DLD1 (cell line): ENCODE results near the gene CAPNS1.

Source experiments
- in situ Hi-C: cut with HindIII; loops from 2 replicates; pipeline ENCODE4 v1.10.0; 2017; ENCODE audit warnings: low sequenced_read_pairs

The CAPNS1 gene

DNA sequence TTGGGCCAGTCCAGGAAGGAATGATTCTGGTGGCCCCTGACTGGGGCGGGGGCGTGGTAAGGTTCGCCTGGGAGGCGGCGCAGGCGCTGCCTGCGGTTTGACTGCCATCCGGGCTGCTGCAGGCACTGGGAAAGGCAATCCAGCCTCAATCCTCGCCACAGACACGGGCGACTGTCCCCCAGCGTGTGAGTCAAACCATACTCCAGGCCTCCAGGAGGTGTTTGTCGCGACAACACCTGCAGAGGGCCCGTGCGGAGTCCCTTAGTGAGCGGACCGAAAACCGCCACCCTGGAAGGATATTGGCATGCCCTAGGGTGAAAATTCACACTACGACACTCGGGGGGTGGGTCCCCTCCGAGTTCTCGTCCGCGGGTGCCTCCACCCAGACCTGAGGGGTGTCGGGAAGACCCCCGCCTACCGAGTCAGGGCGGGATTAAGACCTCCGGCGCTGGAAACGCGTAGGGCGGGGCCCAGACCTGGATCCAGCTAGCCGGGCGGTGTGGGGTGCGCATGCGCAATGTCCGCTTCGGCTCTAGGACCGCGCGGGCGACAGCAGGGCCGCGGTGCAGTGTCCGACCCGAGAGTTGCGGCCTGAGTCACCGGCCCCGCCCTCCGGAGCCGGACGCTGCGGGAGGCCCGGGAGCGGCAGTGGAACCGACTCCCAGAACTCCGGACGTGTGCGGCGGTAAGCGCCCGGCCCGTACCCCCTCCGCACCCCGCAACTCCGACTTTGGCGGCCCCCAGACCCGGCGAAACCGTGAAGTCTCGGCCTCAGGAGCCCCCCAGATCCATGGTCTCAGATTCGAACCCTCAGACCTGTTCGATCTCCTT lies at the start of gene CAPNS1:
TSS of gene CAPNS1 (plus strand) at position 594 of the 831 bp plus-strand sequence. CDS start 946 bp downstream, outside the sequence.
- in situ Hi-C loops: no loop called here

DNA sequence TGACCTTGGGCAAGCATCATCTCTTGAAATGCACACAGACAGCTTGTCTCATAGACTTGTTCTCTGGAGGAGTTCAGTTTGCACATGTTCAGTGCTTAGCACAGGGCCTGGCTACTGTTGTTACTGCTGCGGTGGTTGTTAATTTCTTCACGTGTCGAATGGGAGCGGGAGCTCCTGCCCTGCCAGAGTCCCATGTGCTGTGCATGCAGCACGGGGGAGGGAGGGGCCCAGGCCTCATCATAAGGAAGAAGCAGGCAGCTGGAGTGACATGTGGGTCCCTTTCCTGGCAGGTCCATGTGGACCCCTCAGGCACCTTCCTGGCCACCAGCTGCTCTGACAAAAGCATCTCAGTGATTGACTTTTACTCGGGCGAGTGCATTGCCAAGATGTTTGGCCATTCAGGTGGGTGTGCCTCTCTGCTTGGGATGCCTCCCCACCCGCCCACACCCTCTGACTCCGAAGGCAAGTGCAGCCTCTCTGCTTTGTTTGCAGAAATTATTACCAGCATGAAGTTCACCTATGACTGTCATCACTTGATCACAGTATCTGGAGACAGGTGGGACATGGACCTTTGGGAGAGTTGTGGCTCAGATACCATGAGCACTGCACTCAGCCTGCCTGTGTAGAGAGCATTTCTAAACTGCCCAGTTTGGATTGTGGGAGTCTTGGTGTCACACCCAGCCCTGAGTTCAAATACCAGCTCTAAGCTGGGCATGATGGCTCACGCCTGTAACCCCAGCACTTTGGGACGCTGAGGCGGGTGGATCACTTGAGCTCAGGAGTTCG lies 48.8 kb upstream of the CAPNS1 start:
- in situ Hi-C loops: no loop called here

DNA sequence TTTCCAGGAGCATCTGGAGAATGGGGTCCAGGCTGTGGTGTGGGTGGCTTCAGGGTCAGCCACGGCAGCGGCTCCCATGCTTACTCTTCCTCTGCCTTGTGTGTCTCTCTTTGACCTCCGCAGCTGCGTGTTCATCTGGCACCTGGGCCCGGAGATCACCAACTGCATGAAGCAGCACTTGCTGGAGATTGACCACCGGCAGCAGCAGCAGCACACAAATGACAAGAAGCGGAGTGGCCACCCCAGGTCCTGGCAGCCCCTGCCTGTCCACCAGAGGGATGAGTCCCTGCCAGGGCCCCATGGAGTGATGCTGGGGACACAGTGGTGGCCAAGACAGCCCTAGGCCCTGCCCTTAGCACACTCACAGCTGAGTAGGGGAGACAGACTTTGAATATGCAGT lies 47.3 kb upstream of the CAPNS1 start:
- in situ Hi-C loops: no loop called here

DNA sequence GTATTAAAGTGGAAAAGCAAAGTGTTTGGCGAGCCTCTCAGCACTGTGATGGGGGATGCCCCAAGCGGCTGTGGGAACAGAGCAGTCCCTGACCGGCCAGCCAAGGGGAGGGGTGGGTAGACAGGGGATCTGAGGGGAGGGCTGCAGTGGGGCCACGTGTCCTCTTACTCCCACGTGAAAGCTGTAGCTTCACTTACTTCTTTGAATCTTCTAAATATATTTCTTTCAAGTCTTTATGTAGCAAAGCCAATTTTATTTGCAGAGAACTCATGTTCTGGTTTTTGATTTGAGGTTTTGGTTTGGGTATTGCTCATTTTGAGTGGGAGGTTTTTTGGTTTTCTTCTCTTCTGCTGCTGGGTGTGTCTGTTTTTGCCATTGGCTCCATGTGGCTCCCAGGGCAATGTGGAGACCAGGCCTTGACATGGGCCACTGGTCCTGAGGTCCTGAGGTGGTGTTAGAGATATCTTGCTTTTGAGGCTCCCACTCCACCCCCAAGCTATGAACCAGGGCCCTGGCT lies 46.7 kb upstream of the CAPNS1 start:
- in situ Hi-C loops: no loop called here

DNA sequence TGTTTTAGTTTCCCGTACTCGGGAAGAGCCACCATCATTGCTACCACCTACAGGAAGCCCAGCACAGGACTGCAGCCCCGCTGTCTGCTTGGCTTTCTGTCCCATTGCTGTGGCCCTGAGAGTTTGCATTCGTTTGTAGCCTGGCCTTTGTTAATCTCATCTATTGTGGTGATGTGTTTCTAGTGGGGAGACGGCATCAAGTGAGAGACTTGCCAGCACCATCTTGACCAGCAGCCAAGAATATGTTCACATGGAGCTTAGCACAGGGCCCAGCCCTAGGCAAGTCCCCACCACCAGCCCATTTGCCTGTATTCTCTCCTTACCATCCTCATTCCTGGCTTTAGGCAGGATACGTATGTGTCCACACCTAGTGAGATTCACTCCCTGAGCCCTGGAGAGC lies 46.2 kb upstream of the CAPNS1 start:
- in situ Hi-C loops: no loop called here

DNA sequence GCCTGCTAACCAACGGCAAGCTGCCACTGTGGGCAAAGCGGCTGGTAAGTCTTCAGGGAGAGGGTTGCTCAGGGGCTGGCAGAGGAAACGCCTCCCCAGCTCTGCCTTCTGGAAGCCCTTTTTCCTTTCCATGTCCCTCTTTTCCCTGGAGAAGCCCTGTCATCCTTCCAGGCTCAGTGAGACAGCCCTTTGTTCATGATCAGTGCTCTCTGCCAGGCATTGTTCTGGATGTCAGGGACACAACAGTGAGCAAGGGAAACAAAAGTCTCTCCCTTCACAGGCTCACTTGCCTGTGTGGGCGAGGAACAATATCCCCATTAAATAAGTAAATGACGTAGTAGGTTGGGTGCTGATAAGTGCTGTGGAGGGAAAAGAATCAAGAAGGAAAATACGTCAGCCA lies 42.8 kb upstream of the CAPNS1 start:
- in situ Hi-C loops: no loop called here

DNA sequence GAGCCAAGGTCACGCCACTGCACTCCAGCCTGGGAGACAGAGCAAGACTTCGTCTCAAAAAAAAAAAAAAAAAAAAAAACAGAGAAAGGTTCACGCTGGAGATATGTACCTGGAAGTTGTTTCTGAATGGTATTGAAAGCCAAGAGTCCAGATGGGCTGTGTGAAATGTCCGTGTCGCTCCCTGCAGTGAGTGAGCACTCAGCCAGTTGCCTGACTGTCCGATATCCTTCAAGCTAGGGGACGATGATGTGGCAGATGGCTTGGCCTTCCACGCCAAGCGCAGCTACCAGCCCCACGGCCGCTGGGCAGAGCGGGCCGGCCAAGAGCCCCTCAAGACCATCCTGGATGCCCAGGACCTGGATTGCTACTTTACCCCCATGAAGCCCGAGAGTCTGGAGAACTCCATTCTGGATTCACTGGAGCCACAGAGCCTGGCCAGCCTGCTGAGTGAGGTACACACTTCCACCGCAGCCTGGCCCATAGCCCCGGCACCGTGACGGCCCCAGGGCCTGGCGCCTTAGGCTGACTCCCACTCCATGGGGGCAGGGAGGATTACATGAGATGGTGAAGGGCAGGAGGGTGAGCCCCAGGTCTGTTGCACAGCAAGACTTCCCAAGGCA lies 40.6 kb upstream of the CAPNS1 start:
- in situ Hi-C loops: no loop called here

DNA sequence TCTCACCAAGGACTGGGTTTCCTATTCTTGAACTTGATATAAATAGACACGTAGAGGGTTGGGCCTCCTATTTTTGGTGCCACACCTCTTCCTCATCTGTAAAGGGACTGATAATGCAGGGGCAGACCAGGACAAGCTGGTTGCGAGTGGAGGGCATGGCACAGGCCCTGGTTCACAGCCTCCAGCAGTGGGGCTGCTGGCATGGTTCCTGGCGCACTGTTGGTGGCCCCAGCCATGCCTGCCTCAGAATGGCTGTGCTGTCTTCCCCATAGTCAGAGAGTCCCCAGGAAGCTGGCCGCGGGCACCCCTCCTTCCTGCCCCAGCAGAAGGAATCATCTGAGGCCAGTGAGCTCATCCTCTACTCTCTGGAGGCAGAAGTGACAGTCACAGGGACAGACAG lies 39.4 kb upstream of the CAPNS1 start:
- in situ Hi-C loops: no loop called here

DNA sequence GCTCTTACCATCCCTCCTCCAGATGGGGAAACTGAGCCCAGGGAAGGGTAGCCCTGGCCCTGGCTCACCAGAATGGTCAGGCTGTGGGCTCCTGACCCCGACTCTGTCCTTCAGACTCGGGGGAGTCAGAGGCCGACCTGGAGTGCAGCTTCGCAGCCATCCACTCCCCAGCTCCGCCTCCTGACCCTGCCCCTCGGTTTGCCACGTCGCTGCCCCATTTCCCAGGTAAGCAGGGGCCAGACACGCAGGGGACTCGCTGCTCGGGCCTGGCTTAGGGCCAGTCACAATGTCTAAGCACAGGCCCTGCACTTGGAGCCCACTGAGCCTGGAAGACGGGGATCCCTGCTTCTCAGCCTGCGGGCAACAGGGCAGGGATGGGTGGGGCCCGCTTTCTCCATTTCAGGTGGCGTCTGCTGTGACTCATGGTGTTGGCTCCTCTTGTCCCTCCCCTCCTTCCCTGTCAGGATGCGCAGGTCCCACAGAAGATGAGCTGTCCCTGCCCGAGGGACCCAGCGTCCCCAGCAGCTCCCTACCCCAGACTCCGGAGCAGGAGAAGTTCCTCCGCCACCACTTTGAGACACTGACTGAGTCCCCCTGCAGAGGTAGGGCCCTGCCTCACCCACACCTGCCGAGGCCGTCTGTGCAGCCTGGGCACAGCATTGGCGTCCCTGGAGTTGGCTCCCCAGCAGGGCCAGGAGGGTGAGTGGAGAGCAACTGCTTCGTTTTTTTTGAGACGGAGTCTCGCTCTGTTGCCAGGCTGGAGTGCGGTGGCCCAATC lies 38.1 kb upstream of the CAPNS1 start:
- in situ Hi-C loops: no loop called here

DNA sequence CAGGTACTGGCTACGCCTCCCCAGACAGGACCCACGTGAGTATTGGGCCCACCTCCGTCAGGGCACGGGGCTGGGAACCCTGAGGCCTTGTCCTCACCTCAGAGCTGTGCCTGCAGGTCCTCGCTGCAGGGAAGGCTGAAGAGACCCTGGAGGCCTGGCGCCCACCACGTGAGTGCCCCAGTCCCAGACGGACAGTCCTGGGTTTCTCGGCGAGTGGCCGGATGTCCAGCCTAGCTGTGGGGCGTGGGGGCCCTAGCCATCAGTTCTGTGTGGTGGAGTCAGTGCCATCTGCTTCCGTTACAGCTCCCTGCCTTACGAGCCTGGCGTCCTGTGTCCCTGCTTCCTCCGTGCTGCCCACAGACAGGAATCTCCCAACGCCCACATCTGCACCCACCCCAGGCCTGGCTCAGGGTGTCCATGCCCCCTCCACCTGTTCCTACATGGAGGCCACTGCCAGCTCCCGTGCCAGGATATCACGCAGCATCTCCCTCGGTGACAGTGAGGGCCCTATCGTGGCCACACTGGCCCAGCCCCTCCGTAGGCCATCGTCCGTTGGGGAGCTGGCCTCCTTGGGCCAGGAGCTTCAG lies 36.7 kb upstream of the CAPNS1 start:
- in situ Hi-C loops: no loop called here

DNA sequence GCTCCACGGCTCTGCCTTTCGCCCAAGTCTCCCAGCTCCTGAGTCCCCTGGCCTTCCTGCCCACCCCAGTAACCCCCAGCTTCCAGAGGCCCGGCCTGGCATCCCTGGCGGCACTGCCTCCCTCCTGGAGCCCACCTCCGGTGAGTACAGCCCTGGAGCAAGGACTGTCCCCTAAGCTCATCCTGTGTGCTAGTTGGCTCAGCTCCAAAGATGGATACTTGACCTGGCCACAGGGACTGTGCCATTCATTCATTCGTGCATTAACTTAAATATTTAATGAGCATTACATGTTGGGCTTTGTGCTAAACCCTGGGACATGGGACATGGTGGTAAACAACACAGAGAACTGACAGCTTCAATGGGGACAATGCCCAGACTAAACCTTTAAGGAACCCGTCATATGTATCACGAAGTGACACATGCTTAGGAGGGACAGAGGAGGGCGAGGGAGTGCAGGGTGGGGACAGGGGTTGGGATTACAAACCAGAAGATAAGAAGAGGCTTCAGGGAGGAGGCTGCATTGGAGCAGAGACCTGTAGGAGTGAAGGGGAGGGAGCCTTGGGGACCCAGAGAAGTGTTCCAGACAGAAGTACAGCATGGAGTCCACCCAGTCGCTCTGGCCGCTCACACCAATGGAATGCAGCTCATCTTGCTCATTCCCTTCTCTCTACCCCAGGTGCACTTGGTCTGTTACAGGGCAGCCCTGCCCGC lies 35.9 kb upstream of the CAPNS1 start:
- in situ Hi-C loops: no loop called here

DNA sequence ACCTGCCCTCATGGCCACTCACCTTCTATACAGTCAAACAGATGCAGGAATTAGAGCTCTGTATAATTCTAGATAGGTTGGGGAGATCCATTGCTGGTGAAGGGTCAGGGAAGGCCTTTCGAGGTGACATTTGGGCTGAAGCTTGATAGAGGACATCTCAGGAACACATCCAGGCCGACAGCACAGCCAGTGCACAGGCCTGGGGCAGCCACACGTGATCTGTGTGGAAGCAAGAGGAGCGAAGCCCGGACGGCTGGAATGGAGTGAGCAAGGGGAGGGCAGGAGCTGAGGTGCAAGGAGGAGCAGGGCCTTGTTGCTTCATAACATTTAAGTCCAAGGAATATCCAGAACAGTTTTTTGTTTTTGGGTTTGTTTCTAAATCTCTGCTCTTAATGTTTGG lies 33.4 kb upstream of the CAPNS1 start:
- in situ Hi-C loops: no loop called here

DNA sequence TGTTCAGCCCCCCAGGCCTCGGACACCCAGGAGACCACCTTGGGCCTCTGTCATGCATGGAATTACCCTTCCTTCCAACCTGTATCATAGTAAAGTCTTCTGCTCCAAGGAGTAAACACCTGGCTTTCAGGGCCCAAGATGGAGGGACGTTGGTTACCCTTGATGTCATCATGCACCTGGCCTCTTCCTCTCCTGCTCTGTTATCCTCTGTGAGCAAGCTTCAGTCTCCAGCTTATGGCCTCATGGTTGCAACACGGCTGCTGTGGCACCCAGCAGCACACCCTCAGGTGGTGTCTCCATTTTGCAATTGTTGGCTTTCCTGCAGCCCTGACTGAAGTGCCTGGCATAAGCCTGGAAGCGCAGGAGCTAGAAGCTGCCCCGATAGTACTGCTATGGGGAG lies 32.9 kb upstream of the CAPNS1 start:
- in situ Hi-C loops: no loop called here

DNA sequence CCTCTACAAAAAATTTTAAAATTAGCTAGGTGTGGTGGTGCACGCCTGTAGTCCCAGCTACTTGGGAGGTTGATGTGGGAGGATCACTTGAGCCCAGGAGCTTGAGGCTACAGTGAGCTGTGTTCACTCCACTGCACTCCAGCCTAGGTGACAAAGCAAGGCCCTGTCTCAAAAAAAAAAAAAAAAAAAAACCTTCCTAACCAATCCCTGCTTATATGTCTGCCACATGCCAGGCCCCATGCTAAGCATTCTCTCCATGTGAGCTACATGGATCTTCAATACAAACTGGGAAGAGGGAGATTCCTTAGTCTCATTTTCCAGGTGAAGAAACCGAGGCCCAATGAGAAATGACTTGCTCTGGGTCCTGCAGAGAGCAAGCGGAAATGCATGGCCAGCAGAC lies 31.2 kb upstream of the CAPNS1 start:
- in situ Hi-C loops: no loop called here

DNA sequence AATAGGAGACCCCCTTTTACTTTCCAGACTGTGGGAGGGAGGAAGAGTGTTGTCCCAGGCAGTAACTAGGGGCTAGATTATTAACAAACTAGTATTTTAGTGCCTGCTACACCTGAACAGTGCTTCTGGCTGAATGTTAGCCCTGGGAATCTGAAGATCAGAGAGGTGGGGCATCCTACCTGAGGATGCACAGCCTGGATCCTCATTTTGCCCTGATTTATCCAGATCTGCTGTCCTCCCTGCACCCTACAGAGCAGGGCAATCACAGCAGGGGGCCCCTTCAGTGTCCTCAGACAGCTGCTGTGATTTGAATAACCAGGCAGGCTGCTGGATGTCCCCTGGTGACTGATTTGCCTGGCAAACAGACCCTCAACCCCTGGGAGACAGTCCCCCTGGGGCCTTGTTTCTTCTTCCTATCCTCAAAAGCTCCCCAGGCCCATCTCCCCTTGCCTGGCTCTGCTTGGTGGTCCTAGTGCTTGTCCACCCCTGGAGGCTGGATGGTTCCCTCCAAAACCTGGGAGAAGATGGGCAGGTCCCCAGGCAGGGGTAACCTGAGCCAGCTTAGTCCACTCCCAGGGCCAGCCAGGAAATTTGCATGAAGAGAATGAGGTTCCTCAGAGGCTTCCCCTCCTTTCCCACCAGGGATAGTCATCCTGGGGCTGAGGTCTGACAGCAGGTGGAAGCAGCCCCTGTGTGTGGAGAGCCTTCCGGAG lies 29.2 kb upstream of the CAPNS1 start, which contains the start of gene OVOL3:
TSS of gene OVOL3 (plus strand) at position 657 of the 713 bp plus-strand sequence. CDS start 60 bp downstream, outside the sequence.
- in situ Hi-C loops: no loop called here

DNA sequence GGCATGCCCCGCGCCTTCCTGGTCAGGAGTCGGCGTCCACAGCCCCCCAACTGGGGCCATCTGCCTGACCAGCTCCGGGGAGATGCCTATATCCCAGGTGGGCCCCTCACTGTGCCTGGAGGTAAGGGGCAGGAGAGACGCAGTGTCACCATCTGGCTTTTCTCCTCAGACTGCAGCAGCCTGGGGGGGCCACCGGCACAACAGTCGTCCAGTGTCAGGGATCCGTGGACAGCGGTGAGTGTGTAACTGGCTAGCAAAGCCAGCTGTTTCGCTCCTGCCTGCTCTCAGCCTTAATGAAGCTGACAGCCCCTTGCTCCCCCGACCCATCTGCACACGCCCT lies 28.7 kb upstream of the CAPNS1 start:
- in situ Hi-C loops: no loop called here

DNA sequence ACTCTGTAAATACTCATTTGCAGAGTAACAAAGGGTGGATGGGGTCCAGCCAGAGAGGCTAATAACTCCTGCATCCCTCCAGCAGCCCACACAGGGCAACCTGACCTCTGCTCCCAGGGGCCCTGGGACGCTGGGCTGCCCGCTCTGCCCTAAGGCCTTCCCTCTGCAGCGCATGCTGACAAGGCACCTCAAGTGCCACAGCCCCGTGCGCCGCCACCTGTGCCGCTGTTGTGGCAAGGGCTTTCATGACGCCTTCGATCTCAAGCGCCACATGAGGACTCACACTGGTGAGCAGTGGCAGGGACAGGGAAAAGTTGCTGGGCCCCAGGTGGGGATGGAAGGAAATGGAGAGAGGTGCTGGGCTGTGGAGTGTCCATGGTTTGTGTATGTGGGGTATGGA lies 27.2 kb upstream of the CAPNS1 start:
- in situ Hi-C loops: no loop called here

DNA sequence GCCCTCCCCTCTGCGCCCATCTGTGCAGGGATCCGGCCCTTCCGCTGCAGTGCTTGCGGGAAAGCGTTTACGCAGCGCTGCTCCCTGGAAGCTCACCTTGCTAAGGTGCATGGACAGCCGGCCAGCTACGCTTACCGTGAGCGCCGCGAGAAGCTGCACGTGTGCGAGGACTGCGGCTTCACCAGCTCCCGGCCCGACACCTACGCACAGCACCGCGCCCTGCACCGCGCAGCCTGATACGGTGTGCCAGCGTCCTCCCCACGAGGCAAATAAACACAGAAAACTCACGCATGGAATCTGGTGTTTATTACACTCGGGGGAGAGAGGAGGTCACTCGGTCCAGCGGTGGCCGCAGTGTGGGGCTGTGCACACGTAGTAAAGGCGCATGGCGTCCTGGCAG lies 26.4 kb upstream of the CAPNS1 start:
- in situ Hi-C loops: no loop called here
